Ascending aorta (tissue), 2 donors: ENCODE measurements around the gene SMG1. TPM values are rescaled to one million over a fixed set of nuclear protein-coding genes. Genes with fewer than 3 reads are reported as not detected.

Experiments
- DNase-seq, 2 donors: peaks; one replicate each; pipeline ENCODE4 v3.0.0-alpha.2; 2019; ENCODE audit warnings: low spot score in 2 of 2
- H3K27ac ChIP-seq, 2 donors: fragments of 200-600 bp; sonication (generic); one replicate each; pipeline ENCODE4 v1.5.1; 2016 to 2017; ENCODE audit warnings: mild to moderate bottlenecking in 1 of 2
- H3K27me3 ChIP-seq: fragments of 200-600 bp; sonication (generic); one replicate; pipeline ENCODE4 v1.5.1; 2017
- H3K36me3 ChIP-seq, 2 donors: fragments of 200-600 bp; sonication (generic); one replicate each; pipeline ENCODE4 v1.5.1; 2016
- H3K4me1 ChIP-seq, 2 donors: fragments of 200-600 bp; sonication (generic); one replicate each; pipeline ENCODE4 v1.5.1; 2016 to 2017; ENCODE audit warnings: mild to moderate bottlenecking in 1 of 2
- H3K4me3 ChIP-seq, 2 donors: fragments of 200-600 bp; sonication (generic); one replicate each; pipeline ENCODE4 v1.5.1; 2016 to 2017; ENCODE audit warnings: mild to moderate bottlenecking in 1 of 2
- H3K9me3 ChIP-seq, 2 donors: fragments of 200-600 bp; sonication (generic); one replicate each; pipeline ENCODE4 v1.5.1; 2016
- intact Hi-C: fragments of 100-400 bp; cut with DNase I; formaldehyde crosslinking; loops from one replicate; pipeline ENCODE4 v1.15.1; 2023
- total RNA-seq: library from RNA; depleted of rRNA; stranded (reverse); fragments of >200 nt; gene quantifications from one replicate; pipeline ENCODE4 v1.1.0, GENCODE V29; 2016
- TF ChIP-seq, protein P1 (sequence below), 3 experiments: fragments of 200-600 bp in 2 of 3; fragments of 450-650 bp in 1 of 3; sonication (generic) in 2 of 3; IDR thresholded peaks; one replicate each; pipeline ENCODE4 v1.5.1; 2016 to 2019; ENCODE audit warnings: antibody characterized with exemption in 3 of 3, mild to moderate bottlenecking in 1 of 3, moderate library complexity in 1 of 3

SMG1 gene
- total RNA-seq, 1 donor from 2014 or later = 48.3 TPM

DNA sequence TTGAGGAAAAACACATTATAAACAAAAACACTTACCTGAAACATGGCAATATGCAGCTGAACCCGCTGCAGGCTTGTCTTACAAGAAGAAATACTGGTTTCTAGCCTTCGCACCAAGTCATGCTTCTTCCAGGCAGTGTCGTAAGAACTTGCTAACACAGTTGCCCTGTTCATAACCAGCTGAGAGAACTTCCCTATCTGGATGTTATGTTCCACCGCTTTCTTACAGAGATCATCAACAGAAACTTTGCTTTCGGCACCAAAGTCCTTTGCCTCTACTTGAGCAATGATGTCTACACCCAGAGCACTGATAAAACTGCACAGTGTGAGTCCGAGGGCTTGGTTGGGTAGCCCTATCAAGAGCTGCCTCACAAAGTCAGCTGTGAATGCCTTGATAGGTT, 97.0 kb downstream of the SMG1 start:
- intact Hi-C loops = no loop called here
- no peak for DNase-seq
- H3K4me3 ChIP-seq = no peak overlapping the region
- no peaks in the 10 kb centered on the region for H3K27me3 ChIP-seq
- peaks cover 66 to 70% of the 10 kb centered on the region in 2 donors for H3K36me3 ChIP-seq
- H3K4me1 ChIP-seq = no peaks in the 10 kb centered on the region
- H3K9me3 ChIP-seq = no peaks in the 10 kb centered on the region
- TF ChIP-seq, protein P1, sequence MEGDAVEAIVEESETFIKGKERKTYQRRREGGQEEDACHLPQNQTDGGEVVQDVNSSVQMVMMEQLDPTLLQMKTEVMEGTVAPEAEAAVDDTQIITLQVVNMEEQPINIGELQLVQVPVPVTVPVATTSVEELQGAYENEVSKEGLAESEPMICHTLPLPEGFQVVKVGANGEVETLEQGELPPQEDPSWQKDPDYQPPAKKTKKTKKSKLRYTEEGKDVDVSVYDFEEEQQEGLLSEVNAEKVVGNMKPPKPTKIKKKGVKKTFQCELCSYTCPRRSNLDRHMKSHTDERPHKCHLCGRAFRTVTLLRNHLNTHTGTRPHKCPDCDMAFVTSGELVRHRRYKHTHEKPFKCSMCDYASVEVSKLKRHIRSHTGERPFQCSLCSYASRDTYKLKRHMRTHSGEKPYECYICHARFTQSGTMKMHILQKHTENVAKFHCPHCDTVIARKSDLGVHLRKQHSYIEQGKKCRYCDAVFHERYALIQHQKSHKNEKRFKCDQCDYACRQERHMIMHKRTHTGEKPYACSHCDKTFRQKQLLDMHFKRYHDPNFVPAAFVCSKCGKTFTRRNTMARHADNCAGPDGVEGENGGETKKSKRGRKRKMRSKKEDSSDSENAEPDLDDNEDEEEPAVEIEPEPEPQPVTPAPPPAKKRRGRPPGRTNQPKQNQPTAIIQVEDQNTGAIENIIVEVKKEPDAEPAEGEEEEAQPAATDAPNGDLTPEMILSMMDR (IDR thresholded peaks at IDR 0.05) = no peak
- no peak overlapping the region for H3K27ac ChIP-seq

DNA sequence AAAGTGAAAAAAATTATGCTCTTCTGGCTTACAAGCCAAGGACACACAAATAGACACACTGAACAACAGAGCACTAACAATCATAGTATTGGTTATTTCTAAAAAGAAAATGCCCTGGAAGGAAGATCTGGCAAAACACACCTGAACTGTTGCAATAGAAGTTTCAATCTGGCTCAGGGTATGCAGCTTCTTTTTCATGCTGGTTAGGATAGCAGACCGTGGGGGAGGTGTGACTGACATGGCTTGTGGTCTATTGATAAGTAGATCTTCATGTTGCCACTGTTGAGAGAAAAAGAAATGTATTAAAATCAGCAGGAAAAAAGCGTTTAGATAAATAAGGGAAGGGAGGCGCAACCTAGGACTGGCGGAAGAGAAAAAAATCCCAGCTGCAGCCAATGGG, 98.3 kb downstream of the SMG1 start:
- Histone ChIP-seq H3K9me3 (no peaks in the 10 kb centered on the region), H3K27ac (no peak overlapping the region), H3K27me3 (no peaks in the 10 kb centered on the region), H3K36me3 (peaks cover 53 to 57% of the 10 kb centered on the region in 2 donors), H3K4me3 (no peak overlapping the region), H3K4me1 (no peaks in the 10 kb centered on the region)
- TF ChIP-seq, protein P1 (IDR thresholded peaks at IDR 0.05) = no peak
- DNase-seq = no peak
- intact Hi-C loops = no loop called here

DNA sequence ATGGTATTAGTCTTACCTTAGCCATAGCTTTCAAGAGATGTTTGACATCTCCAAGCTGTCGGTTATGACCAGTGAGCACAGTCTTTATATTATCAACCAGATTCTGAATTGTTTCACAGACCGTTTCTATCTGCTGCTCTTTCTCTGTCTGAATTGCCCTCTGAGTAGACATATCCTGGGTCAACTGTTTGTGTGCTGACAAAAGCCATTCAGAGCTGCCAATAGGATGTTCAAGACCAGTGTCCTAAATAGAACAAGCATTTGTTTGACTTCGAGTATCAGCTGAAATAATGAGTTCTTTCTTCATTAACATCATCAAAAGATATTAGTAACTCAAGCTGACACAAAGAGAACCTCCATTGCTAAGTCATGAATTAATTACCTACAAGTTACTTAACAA, 109.9 kb downstream of the SMG1 start:
- Histone ChIP-seq H3K9me3 (no peaks in the 10 kb centered on the region), H3K36me3 (peaks cover 61 to 88% of the 10 kb centered on the region in 2 donors), H3K27ac (no peak overlapping the region), H3K27me3 (no peaks in the 10 kb centered on the region), H3K4me3 (no peak overlapping the region), H3K4me1 (no peaks in the 10 kb centered on the region)
- TF ChIP-seq, protein P1 (IDR thresholded peaks at IDR 0.05) = no peak
- intact Hi-C loops = no loop called here
- DNase-seq = no peak

DNA sequence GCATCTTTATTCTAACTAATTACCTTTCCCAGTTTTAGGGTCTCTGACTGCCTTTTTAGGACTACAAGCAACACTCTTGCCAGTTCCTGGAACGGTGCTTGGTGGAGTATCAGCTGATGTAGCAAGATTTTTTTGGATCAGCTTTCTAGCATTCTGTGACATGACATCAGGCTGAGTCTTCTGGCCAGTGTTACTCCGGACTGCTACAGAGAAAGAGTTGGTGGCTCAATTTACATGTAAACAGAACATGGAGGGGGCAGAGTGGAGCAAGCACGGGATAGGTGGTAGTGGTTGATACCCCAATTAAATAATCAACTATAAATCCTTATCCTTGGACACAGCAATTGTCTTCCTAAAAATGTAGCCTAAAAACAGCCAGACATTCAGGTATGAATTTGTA, 114.3 kb downstream of the SMG1 start:
- H3K27me3 ChIP-seq = no peaks in the 10 kb centered on the region
- H3K36me3 ChIP-seq = peaks cover 56 to 88% of the 10 kb centered on the region in 2 donors
- no peak overlapping the region for H3K4me3 ChIP-seq
- intact Hi-C loops = no loop called here
- no peak overlapping the region for H3K27ac ChIP-seq
- no peaks in the 10 kb centered on the region for H3K4me1 ChIP-seq
- TF ChIP-seq, protein P1 (IDR thresholded peaks at IDR 0.05) = no peak
- no peak for DNase-seq
- H3K9me3 ChIP-seq = no peaks in the 10 kb centered on the region

DNA sequence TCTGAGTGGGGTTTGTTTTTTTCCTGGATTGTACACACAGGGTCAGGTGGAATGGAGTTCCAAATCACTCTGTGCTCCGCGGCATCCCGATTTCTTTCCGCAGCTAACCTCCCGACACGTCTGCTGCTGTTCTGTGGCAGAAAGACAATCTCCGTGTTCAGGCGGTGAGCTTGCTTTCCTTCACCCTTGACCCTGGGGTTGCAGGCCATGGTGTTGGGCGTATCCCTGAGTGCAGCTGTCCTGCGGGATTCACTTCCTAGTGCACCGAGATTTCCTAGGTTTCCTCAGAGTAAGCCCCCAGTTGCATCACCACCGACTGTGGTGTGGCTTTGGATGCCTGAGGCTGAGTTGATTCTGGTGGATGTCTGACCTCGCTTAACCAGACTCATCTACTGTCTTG, 117.0 kb downstream of the SMG1 start:
- Histone ChIP-seq H3K4me1 (peaks cover 0 to 2% of the 10 kb centered on the region in 2 donors), H3K9me3 (no peaks in the 10 kb centered on the region), H3K27me3 (no peaks in the 10 kb centered on the region), H3K4me3 (no peak overlapping the region), H3K36me3 (peaks cover 38 to 66% of the 10 kb centered on the region in 2 donors), H3K27ac (no peak overlapping the region)
- TF ChIP-seq, protein P1 (IDR thresholded peaks at IDR 0.05) = no peak
- DNase-seq = no peak
- intact Hi-C loops = loop anchor here (10.0 kb wide), 1 partner anchor 746 kb away; the partner anchor contains the start of gene VPS35L

DNA sequence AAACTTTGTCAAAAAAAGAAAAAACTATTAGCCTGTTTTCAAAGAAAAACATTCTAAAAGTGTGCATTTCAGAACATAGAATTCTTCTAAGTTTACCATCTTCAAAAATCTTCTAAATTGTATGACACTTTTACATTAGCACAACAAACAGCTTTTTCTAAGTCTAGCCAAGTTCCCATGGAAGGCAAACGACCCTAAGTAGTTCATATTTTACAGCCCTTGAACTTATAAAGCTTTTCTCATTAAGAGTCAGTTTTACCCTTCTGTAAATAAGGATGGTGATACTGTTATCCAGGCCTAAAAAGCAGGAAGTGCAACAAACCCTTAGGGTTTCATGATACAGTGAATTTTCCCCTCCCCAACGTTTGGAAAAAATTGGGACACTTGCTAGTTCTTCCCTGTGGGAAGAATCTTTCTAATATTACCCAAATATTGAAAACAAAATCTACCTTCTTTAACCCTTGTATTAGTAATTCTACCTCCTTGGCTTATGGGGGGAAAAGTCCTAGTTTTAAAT, 120.9 kb downstream of the SMG1 start:
- DNase-seq = no peak
- TF ChIP-seq, protein P1 (IDR thresholded peaks at IDR 0.05) = no peak
- Histone ChIP-seq H3K36me3 (peaks cover 19 to 36% of the 10 kb centered on the region in 2 donors), H3K4me3 (no peak overlapping the region), H3K9me3 (no peaks in the 10 kb centered on the region), H3K27ac (no peak overlapping the region), H3K27me3 (no peaks in the 10 kb centered on the region), H3K4me1 (peaks cover 0 to 13% of the 10 kb centered on the region in 2 donors)
- intact Hi-C loops = loop anchor here (10.0 kb wide), 1 partner anchor 749 kb away; the partner anchor contains the start of gene VPS35L
